Body of pancreas (tissue), 4 donors: ENCODE data around the gene ABCG5.

Experiments used
- POLR2A ChIP-seq, 3 donors: fragments of 450-650 bp; IDR thresholded peaks; one replicate each; pipeline ENCODE4 v1.6.1; 2016; ENCODE audit warnings: antibody characterized with exemption in 3 of 3, mild to moderate bottlenecking in 2 of 3
- TF ChIP-seq, protein P1 (sequence below), 7 experiments: fragments of 450-650 bp in 4 of 7; fragments of 200-600 bp in 3 of 7; sonication (generic) in 3 of 7; IDR thresholded peaks; one replicate each; pipeline ENCODE4 v1.5.1; 2016 to 2019; ENCODE audit warnings: antibody characterized with exemption in 7 of 7

DNA sequence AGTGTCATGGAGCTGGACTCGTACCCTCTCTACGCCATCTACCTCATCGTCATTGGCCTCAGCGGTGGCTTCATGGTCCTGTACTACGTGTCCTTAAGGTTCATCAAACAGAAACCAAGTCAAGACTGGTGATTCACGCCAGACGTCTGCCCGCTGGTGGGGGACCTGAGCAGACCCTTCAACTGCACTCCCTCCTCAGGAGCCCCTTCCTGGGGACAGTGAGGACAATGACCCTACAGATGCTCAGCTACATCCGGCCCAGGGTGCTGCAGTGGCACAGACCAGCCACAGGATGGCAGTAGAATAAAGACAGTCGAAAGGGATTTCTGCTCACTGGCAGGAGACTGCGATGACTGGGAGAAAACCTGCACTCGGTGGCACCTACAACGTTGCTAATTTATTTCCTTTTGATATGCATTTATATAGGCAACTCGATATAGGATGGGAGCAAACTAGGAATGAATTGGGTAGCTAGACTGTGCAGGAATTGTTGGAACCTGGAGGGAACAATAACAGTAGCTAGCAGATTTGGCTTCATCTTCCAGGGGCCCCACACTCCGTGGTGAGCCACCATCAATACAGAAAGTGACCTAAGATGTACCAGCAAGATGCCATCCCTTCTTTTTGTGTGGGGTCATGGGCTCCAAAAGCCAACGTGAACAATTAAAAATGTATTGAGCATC is 39.3 kb upstream of the ABCG5 start:
- TF ChIP-seq, protein P1, sequence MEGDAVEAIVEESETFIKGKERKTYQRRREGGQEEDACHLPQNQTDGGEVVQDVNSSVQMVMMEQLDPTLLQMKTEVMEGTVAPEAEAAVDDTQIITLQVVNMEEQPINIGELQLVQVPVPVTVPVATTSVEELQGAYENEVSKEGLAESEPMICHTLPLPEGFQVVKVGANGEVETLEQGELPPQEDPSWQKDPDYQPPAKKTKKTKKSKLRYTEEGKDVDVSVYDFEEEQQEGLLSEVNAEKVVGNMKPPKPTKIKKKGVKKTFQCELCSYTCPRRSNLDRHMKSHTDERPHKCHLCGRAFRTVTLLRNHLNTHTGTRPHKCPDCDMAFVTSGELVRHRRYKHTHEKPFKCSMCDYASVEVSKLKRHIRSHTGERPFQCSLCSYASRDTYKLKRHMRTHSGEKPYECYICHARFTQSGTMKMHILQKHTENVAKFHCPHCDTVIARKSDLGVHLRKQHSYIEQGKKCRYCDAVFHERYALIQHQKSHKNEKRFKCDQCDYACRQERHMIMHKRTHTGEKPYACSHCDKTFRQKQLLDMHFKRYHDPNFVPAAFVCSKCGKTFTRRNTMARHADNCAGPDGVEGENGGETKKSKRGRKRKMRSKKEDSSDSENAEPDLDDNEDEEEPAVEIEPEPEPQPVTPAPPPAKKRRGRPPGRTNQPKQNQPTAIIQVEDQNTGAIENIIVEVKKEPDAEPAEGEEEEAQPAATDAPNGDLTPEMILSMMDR (IDR thresholded peaks at IDR 0.05), result peak; percentile 87 to 99 (median 96)
- no peak for TF ChIP-seq POLR2A (IDR thresholded peaks at IDR 0.05)
